Aorta (tissue), 5 donors: Measurements from ENCODE around the gene SLC13A4. TPM values are rescaled to one million over a fixed set of nuclear protein-coding genes. Genes with fewer than 3 reads are reported as not detected.

Experiments used
- ATAC-seq: fragments of 200-7000 bp; cut with Tn5 transposase; one replicate; pipeline ENCODE4 v1.9.1; 2022; ENCODE audit warnings: moderate library complexity; ENCODE audit not compliant: low FRiP score
- DNase-seq, 2 donors: peaks; one replicate each; pipeline ENCODE4 v3.0.0-alpha.2; 2020
- H3K27ac ChIP-seq, 2 donors: one replicate each; pipeline ENCODE4 v1.5.1; 2013; ENCODE audit warnings: low read length in 2 of 2, mild to moderate bottlenecking in 2 of 2, moderate library complexity in 2 of 2, control low read depth in 1 of 2, inconsistent platforms in 1 of 2, low read depth in 1 of 2
- H3K27me3 ChIP-seq, 2 donors: one replicate each; pipeline ENCODE4 v1.6.1; 2013; ENCODE audit warnings: control low read depth in 1 of 2, low read length in 1 of 2, mild to moderate bottlenecking in 1 of 2, moderate library complexity in 1 of 2; ENCODE audit not compliant: insufficient read depth in 2 of 2, control insufficient read depth in 1 of 2
- H3K36me3 ChIP-seq, 2 donors: one replicate each; pipeline ENCODE4 v1.6.1; 2013; ENCODE audit warnings: control low read depth in 1 of 2, low read length in 1 of 2, mild to moderate bottlenecking in 1 of 2; ENCODE audit not compliant: insufficient read depth in 2 of 2, control insufficient read depth in 1 of 2
- H3K4me1 ChIP-seq, 2 donors: one replicate each; pipeline ENCODE4 v1.6.1; 2013; ENCODE audit warnings: low read length in 2 of 2, control low read depth in 1 of 2, mild to moderate bottlenecking in 1 of 2, moderate library complexity in 1 of 2; ENCODE audit not compliant: insufficient read depth in 2 of 2, control insufficient read depth in 1 of 2
- H3K4me3 ChIP-seq, 2 donors: one replicate each; pipeline ENCODE4 v1.5.1; 2013; ENCODE audit warnings: low read length in 2 of 2, control low read depth in 1 of 2, mild to moderate bottlenecking in 1 of 2
- H3K9me3 ChIP-seq: one replicate; pipeline ENCODE4 v1.6.1; 2013; ENCODE audit warnings: mild to moderate bottlenecking, low read length; ENCODE audit not compliant: control insufficient read depth
- WGBS, 2 donors: extraction: QIAGEN DNeasy Blood & Tissue Kit; methylation state at CpG; one replicate each; pipeline ENCODE4 v1.1.7; 2013; 5-methylcytosine and 5-hydroxymethylcytosine counted together
- intact Hi-C, 2 donors: fragments of 100-400 bp; cut with DNase I; formaldehyde crosslinking; loops; one replicate each; pipeline versions ENCODE4 v1.14.2 to v1.15.0; 2022
- polyA plus RNA-seq, 2 donors: library from polyadenylated mRNA; stranded (reverse); fragments of 200-250 nt; gene quantifications; one replicate each; pipeline ENCODE4 v1.2.3, GENCODE V29; 2013
- total RNA-seq, 2 donors: library from RNA; stranded (reverse); fragmentation: NEBNext Ultra II Directional; extraction: Animal tissue kit (Norgen Biotek cat#: 25700); gene quantifications; one replicate each; pipeline ENCODE4 v1.2.1, GENCODE V29; 2021
- donor health status: healthy with polysubstance abuse.
- donor health status: Bipolar disorder and iron deficiency.
- donor health status: DM: no; HTN: no; CAD: no.
- donor health status: DM: no; HTN: no; CAD: no.
- donor health status: DM: yes; HTN: yes; CAD: no.

Gene SLC13A4
- total and polyA plus RNA-seq, 4 donors = 1.7 to 2.2 (median 2.0) TPM; not detected in 1

- WGBS, 2 donors = 97% methylated on average over 2 of the region's 2 CpGs
- no peak overlapping the region for H3K4me3 ChIP-seq
- H3K36me3 ChIP-seq = no peaks in the 10 kb centered on the region
- intact Hi-C loops = no loop called here
- H3K27ac ChIP-seq = no peak overlapping the region
- H3K27me3 ChIP-seq = no peaks in the 10 kb centered on the region
- no peak for DNase-seq
- no peaks in the 10 kb centered on the region for H3K9me3 ChIP-seq
- no peak for ATAC-seq
- no peaks in the 10 kb centered on the region for H3K4me1 ChIP-seq
Measured at GRCh38 chr7:135718219-135718618, 9.8 kb downstream of the SLC13A4 start.

- Histone ChIP-seq H3K4me1 (no peaks in the 10 kb centered on the region), H3K36me3 (no peaks in the 10 kb centered on the region), H3K9me3 (no peaks in the 10 kb centered on the region), H3K27ac (no peak overlapping the region), H3K27me3 (no peaks in the 10 kb centered on the region), H3K4me3 (no peak overlapping the region)
- ATAC-seq = no peak
- intact Hi-C loops = no loop called here
- 86 to 97% methylated on average over 3 of the region's 3 CpGs for WGBS, 2 donors
- no peak for DNase-seq
Measured at GRCh38 chr7:135717693-135718092, 10.3 kb downstream of the SLC13A4 start.

GRCh38 chr7:135716677-135717238, 11.2 kb downstream of the SLC13A4 start:
- H3K27ac ChIP-seq = no peak overlapping the region
- no peaks in the 10 kb centered on the region for H3K4me1 ChIP-seq
- H3K27me3 ChIP-seq = no peaks in the 10 kb centered on the region
- DNase-seq (no peak), ATAC-seq (no peak)
- H3K36me3 ChIP-seq = no peaks in the 10 kb centered on the region
- no peaks in the 10 kb centered on the region for H3K9me3 ChIP-seq
- no peak overlapping the region for H3K4me3 ChIP-seq
- 35 to 39% methylated on average over 9 of the region's 9 CpGs for WGBS, 2 donors
- intact Hi-C loops = no loop called here

GRCh38 chr7:135715673-135716072, 12.3 kb downstream of the SLC13A4 start:
- Histone ChIP-seq H3K36me3 (no peaks in the 10 kb centered on the region), H3K27ac (no peak overlapping the region), H3K27me3 (no peaks in the 10 kb centered on the region), H3K9me3 (no peaks in the 10 kb centered on the region), H3K4me3 (no peak overlapping the region), H3K4me1 (no peaks in the 10 kb centered on the region)
- ATAC-seq (no peak), DNase-seq (no peak)
- intact Hi-C loops = loop anchor here in 1 of 2 donors (2.0 kb wide), 1 partner anchor 37 kb away; no protein-coding TSS in a partner anchor
- 71 to 82% methylated on average over 1 of the region's 1 CpG for WGBS, 2 donors

GRCh38 chr7:135715055-135715522, 12.9 kb downstream of the SLC13A4 start:
- DNase-seq = no peak
- no peak for ATAC-seq
- Histone ChIP-seq H3K27me3 (no peaks in the 10 kb centered on the region), H3K4me1 (no peaks in the 10 kb centered on the region), H3K4me3 (no peak overlapping the region), H3K27ac (no peak overlapping the region), H3K36me3 (no peaks in the 10 kb centered on the region), H3K9me3 (no peaks in the 10 kb centered on the region)
- WGBS, 2 donors = 95 to 99% methylated on average over 5 of the region's 5 CpGs
- intact Hi-C loops = loop anchor here in 1 of 2 donors (2.0 kb wide), 1 partner anchor 36 kb away; no protein-coding TSS in a partner anchor

- intact Hi-C loops = loop anchor here (2.0 to 5.0 kb wide), 5 partner anchors 33 to 52 kb away; partner anchors contain the start of genes FAM180A (in 1 of the 2) and STMP1 (in 1 of the 2)
- DNase-seq (peak in 1 of 2 donors; percentile 54), ATAC-seq (no peak)
- no peak overlapping the region for H3K4me3 ChIP-seq
- H3K4me1 ChIP-seq = no peaks in the 10 kb centered on the region
- no peaks in the 10 kb centered on the region for H3K27me3 ChIP-seq
- 32 to 35% methylated on average over 20 of the region's 20 CpGs for WGBS, 2 donors
- H3K27ac ChIP-seq = peak overlapping the region; percentile 15 to 60
- no peaks in the 10 kb centered on the region for H3K9me3 ChIP-seq
- no peaks in the 10 kb centered on the region for H3K36me3 ChIP-seq
Measured at GRCh38 chr7:135714534-135715009, 13.4 kb downstream of the SLC13A4 start.

- Histone ChIP-seq H3K4me1 (no peaks in the 10 kb centered on the region), H3K36me3 (no peaks in the 10 kb centered on the region), H3K27me3 (no peaks in the 10 kb centered on the region), H3K27ac (peak overlapping the region; percentile 15 to 72), H3K9me3 (no peaks in the 10 kb centered on the region), H3K4me3 (no peak overlapping the region)
- ATAC-seq (no peak), DNase-seq (peak in 1 of 2 donors; percentile 75)
- intact Hi-C loops = loop anchor here (2.0 to 5.0 kb wide), 5 partner anchors 33 to 52 kb away; partner anchors contain the start of genes FAM180A (in 1 of the 2) and STMP1 (in 1 of the 2)
- 27 to 36% methylated on average over 4 of the region's 4 CpGs for WGBS, 2 donors
Measured at GRCh38 chr7:135713836-135714470, 14.0 kb downstream of the SLC13A4 start.

- no peaks in the 10 kb centered on the region for H3K9me3 ChIP-seq
- ATAC-seq (no peak), DNase-seq (no peak)
- H3K4me1 ChIP-seq = no peaks in the 10 kb centered on the region
- H3K27me3 ChIP-seq = no peaks in the 10 kb centered on the region
- H3K36me3 ChIP-seq = no peaks in the 10 kb centered on the region
- 29 to 32% methylated on average over 7 of the region's 7 CpGs for WGBS, 2 donors
- H3K4me3 ChIP-seq = no peak overlapping the region
- intact Hi-C loops = loop anchor here (5.0 kb wide), 4 partner anchors 35 to 50 kb away; partner anchors contain the start of genes FAM180A (in 1 of the 2) and STMP1 (in 1 of the 2)
- no peak overlapping the region for H3K27ac ChIP-seq
Measured at GRCh38 chr7:135712796-135713195, 15.2 kb downstream of the SLC13A4 start.
